ENCODE data around the gene TMEM242. TPM values are rescaled to one million over a fixed set of nuclear protein-coding genes. Genes with fewer than 3 reads are reported as not detected.

The TMEM242 gene
- total RNA-seq, result 5.6 and 6.2 TPM in 2 replicates

- peak within 1 kb of the TSS; percentile 88 for H3K27ac ChIP-seq (ENCODE audit: low read depth, low read length)
- peaks cover 16% of the 10 kb centered on the region for H3K4me1 ChIP-seq (ENCODE audit: insufficient read depth, low read length)
- H3K27me3 ChIP-seq (ENCODE audit: insufficient read depth, low read length), result no peaks in the 10 kb centered on the region
- peak within 1 kb of the TSS; percentile 99 for H3K4me3 ChIP-seq (ENCODE audit: insufficient read depth, low read length)
- H2AFZ ChIP-seq (ENCODE audit: low read length), result peak within 1 kb of the TSS; percentile 97
- H3K36me3 ChIP-seq (ENCODE audit: insufficient read depth, low read length), result peaks cover 4% of the 10 kb centered on the region
- peaks cover 10% of the 10 kb centered on the region for H3K79me2 ChIP-seq (ENCODE audit: insufficient read depth, low read length)
- peak within 1 kb of the TSS; percentile 100 for H3K4me2 ChIP-seq (ENCODE audit: insufficient read depth, low read length)
- DNase-seq (ENCODE audit: insufficient read length, low spot score, missing footprints), result peak; percentile 94
- H4K20me1 ChIP-seq (ENCODE audit: insufficient read depth, low read length), result no peaks in the 10 kb centered on the region
- no peaks in the 10 kb centered on the region for H3K9me3 ChIP-seq (ENCODE audit: low read depth, low read length)
- TF ChIP-seq CTCF (IDR thresholded peaks at IDR 0.05; ENCODE audit: extremely low read depth, low read depth, low read length), result no peak
Measured at GRCh38 chr6:157323255-157323965, at the start of gene TMEM242. TSS of gene TMEM242 (minus strand) at chr6:157323519. CDS start at chr6:157323499, 20 bp downstream.

GRCh38 chr6:157372501-157373280 is 49.4 kb upstream of the TMEM242 start:
- DNase-seq (ENCODE audit: insufficient read length, low spot score, missing footprints), result no peak
- Histone ChIP-seq H3K4me1 (ENCODE audit: insufficient read depth, low read length) (no peaks in the 10 kb centered on the region), H3K4me3 (ENCODE audit: insufficient read depth, low read length) (no peak overlapping the region), H3K79me2 (ENCODE audit: insufficient read depth, low read length) (no peaks in the 10 kb centered on the region), H3K4me2 (ENCODE audit: insufficient read depth, low read length) (no peak overlapping the region), H3K36me3 (ENCODE audit: insufficient read depth, low read length) (no peaks in the 10 kb centered on the region), H3K9me3 (ENCODE audit: low read depth, low read length) (no peaks in the 10 kb centered on the region), H3K27me3 (ENCODE audit: insufficient read depth, low read length) (no peaks in the 10 kb centered on the region), H4K20me1 (ENCODE audit: insufficient read depth, low read length) (no peaks in the 10 kb centered on the region), H3K27ac (ENCODE audit: low read depth, low read length) (no peak overlapping the region), H2AFZ (ENCODE audit: low read length) (no peak overlapping the region)
- TF ChIP-seq CTCF (IDR thresholded peaks at IDR 0.05; ENCODE audit: extremely low read depth, low read depth, low read length), result no peak

- Histone ChIP-seq H3K4me2 (ENCODE audit: insufficient read depth, low read length) (no peak overlapping the region), H3K79me2 (ENCODE audit: insufficient read depth, low read length) (no peaks in the 10 kb centered on the region), H4K20me1 (ENCODE audit: insufficient read depth, low read length) (no peaks in the 10 kb centered on the region), H3K36me3 (ENCODE audit: insufficient read depth, low read length) (no peaks in the 10 kb centered on the region), H3K4me1 (ENCODE audit: insufficient read depth, low read length) (no peaks in the 10 kb centered on the region), H3K27me3 (ENCODE audit: insufficient read depth, low read length) (peaks cover 3% of the 10 kb centered on the region), H3K9me3 (ENCODE audit: low read depth, low read length) (no peaks in the 10 kb centered on the region), H2AFZ (ENCODE audit: low read length) (no peak overlapping the region), H3K4me3 (ENCODE audit: insufficient read depth, low read length) (no peak overlapping the region), H3K27ac (ENCODE audit: low read depth, low read length) (no peak overlapping the region)
- TF ChIP-seq CTCF (IDR thresholded peaks at IDR 0.05; ENCODE audit: extremely low read depth, low read depth, low read length), result no peak
- no peak for DNase-seq (ENCODE audit: insufficient read length, low spot score, missing footprints)
Measured at GRCh38 chr6:157370755-157371154, 47.4 kb upstream of the TMEM242 start.
